ENCODE results near the gene FER.
"Not testable (repeated sequence)": the region's sequence is repeated elsewhere in the genome, so short reads cannot be mapped to it uniquely, and the experiment has no call there.

The FER gene

DNA sequence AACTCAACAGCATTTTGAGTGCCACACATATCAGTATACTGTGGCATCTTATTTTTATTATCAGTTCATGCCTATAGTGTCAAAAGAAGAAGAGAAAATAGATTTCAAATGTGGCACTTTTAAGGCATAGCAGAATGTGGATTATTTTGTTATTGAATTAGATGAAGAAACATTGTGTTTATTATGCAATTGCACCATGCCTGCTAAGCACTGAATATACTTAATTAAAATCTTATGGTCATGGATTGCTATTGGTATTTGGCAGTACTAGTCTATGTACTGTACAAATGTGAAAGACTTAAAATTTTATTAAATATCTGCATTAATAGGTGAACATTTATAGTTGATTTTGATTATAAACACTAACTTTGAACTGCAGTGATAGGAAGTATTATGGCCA lies 128.8 kb downstream of the FER start:
- Histone ChIP-seq H3K27ac (no peak overlapping the region), H3K4me3 (ENCODE audit: low read depth in 1 of 2, low read length in 1 of 2) (no peak overlapping the region), H3K36me3 (no peaks in the 10 kb centered on the region), H3K4me1 (ENCODE audit: control insufficient read depth in 1 of 2, insufficient read depth in 1 of 2, low read depth in 1 of 2, low read length in 1 of 2) (no peaks in the 10 kb centered on the region), H3K27me3 (no peaks in the 10 kb centered on the region), H3K9me3 (no peaks in the 10 kb centered on the region)
- no peak for TF ChIP-seq CTCF (IDR thresholded peaks at IDR 0.05)

DNA sequence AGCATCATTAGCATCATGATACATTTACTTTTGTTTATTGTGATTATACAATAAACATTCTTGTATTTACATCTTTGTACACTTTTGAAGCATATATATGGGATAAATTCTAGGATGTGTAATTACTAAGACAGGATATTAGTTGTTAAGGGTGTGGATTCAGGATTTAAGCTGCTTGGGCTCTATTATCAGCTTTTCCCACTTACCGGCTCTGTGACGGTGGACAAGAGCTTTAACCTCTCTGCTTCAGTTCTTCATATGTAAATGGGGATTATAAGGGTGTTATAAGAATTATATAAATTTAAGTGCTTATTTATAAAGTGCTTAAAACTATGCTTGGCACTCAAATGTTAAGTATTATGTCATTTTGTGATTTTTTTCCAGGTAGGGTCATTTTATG lies 131.1 kb downstream of the FER start:
- Histone ChIP-seq H3K4me3 (ENCODE audit: low read depth in 1 of 2, low read length in 1 of 2) (no peak overlapping the region), H3K9me3 (no peaks in the 10 kb centered on the region), H3K36me3 (no peaks in the 10 kb centered on the region), H3K27me3 (no peaks in the 10 kb centered on the region), H3K27ac (no peak overlapping the region), H3K4me1 (ENCODE audit: control insufficient read depth in 1 of 2, insufficient read depth in 1 of 2, low read depth in 1 of 2, low read length in 1 of 2) (no peaks in the 10 kb centered on the region)
- no peak for TF ChIP-seq CTCF (IDR thresholded peaks at IDR 0.05)

DNA sequence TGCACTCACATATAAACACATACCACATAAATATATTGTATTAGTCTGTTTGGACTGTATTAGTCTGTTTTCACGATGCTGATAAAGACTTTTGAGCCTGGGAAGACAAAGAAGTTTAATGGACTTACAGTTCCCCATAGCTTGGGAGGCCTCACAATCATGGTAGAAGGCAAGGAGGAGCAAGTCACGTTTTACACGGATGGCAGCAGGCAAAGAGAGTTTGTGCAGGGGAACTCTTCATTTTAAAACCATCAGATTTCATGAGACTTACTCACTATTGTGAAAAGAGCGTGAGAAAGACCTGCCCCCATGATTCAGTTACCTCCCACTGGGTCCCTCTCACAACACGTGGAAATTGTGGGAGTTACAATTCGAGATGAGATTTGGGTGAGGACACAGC lies 133.4 kb downstream of the FER start:
- Histone ChIP-seq H3K9me3 (no peaks in the 10 kb centered on the region), H3K4me3 (ENCODE audit: low read depth in 1 of 2, low read length in 1 of 2) (no peak overlapping the region), H3K27ac (no peak overlapping the region), H3K4me1 (ENCODE audit: control insufficient read depth in 1 of 2, insufficient read depth in 1 of 2, low read depth in 1 of 2, low read length in 1 of 2) (no peaks in the 10 kb centered on the region), H3K36me3 (no peaks in the 10 kb centered on the region), H3K27me3 (no peaks in the 10 kb centered on the region)
- TF ChIP-seq CTCF (IDR thresholded peaks at IDR 0.05): no peak

- no peak for TF ChIP-seq CTCF (IDR thresholded peaks at IDR 0.05)
- Histone ChIP-seq H3K27me3 (no peaks in the 10 kb centered on the region), H3K36me3 (no peaks in the 10 kb centered on the region), H3K9me3 (no peaks in the 10 kb centered on the region), H3K27ac (no peak overlapping the region), H3K4me1 (ENCODE audit: control insufficient read depth in 1 of 2, insufficient read depth in 1 of 2, low read depth in 1 of 2, low read length in 1 of 2) (no peaks in the 10 kb centered on the region), H3K4me3 (ENCODE audit: low read depth in 1 of 2, low read length in 1 of 2) (no peak overlapping the region)
Observed at GRCh38 chr5:108884736-108885135, 137.0 kb downstream of the FER start.

DNA sequence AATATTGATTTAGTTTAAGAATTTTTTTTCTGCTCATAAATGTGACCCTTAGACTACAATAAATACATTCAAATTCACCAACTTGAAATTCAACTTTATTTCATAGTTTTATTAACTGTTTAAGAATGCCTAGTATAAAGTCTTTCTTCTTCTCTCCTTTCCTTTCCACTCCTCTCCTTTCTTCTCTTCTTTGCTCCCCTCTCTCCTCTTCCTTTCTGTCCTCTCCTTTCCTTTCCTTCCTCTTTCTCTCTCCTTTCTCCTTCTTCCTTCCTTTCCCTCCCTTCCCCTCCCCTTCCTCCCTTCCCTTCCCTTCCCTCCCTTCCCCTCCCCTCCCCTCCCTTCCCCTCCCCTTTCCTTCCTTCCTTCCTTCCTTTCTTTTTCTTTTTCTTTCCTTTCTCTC lies 150.6 kb downstream of the FER start:
- no peaks in the 10 kb centered on the region for H3K9me3 ChIP-seq
- no peaks in the 10 kb centered on the region for H3K27me3 ChIP-seq
- H3K4me3 ChIP-seq (ENCODE audit: low read depth in 1 of 2, low read length in 1 of 2): no peak overlapping the region
- H3K27ac ChIP-seq: no peak overlapping the region
- H3K4me1 ChIP-seq (ENCODE audit: control insufficient read depth in 1 of 2, insufficient read depth in 1 of 2, low read depth in 1 of 2, low read length in 1 of 2): no peaks in the 10 kb centered on the region
- no peaks in the 10 kb centered on the region for H3K36me3 ChIP-seq
- no peak for TF ChIP-seq CTCF (IDR thresholded peaks at IDR 0.05)

GRCh38 chr5:108898707-108899106 lies 151.0 kb downstream of the FER start:
- H3K4me1 ChIP-seq (ENCODE audit: control insufficient read depth in 1 of 2, insufficient read depth in 1 of 2, low read depth in 1 of 2, low read length in 1 of 2): no peaks in the 10 kb centered on the region
- H3K27ac ChIP-seq: no peak overlapping the region
- H3K9me3 ChIP-seq: no peaks in the 10 kb centered on the region
- no peak overlapping the region for H3K4me3 ChIP-seq (ENCODE audit: low read depth in 1 of 2, low read length in 1 of 2)
- TF ChIP-seq CTCF (IDR thresholded peaks at IDR 0.05): no peak
- H3K27me3 ChIP-seq: no peaks in the 10 kb centered on the region
- H3K36me3 ChIP-seq: no peaks in the 10 kb centered on the region

DNA sequence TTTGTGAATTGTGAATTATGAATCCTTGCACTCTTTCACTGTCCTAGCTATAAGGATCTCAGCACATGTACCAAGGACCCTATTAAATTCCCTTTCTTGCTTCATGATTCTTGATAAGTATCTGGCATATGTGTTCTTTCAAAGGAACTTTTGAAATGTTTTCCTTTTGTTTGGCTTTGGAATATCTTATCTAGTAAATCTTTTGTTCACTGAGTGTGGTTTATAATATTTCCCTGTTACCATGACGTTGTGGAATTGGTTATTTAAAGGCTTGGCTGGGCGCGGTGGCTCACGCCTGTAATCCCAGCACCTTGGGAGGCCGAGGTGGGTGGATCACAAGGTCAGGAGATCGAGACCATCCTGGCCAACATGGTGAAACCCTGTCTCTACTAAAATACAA lies 151.5 kb downstream of the FER start:
- not testable (repeated sequence) for H3K27ac ChIP-seq; H3K9me3 ChIP-seq; H3K36me3 ChIP-seq; H3K4me3 ChIP-seq (ENCODE audit: low read depth in 1 of 2, low read length in 1 of 2); H3K4me1 ChIP-seq (ENCODE audit: control insufficient read depth in 1 of 2, insufficient read depth in 1 of 2, low read depth in 1 of 2, low read length in 1 of 2); H3K27me3 ChIP-seq
